ENCODE measurements around the gene FAM168A.

Gene FAM168A

DNA sequence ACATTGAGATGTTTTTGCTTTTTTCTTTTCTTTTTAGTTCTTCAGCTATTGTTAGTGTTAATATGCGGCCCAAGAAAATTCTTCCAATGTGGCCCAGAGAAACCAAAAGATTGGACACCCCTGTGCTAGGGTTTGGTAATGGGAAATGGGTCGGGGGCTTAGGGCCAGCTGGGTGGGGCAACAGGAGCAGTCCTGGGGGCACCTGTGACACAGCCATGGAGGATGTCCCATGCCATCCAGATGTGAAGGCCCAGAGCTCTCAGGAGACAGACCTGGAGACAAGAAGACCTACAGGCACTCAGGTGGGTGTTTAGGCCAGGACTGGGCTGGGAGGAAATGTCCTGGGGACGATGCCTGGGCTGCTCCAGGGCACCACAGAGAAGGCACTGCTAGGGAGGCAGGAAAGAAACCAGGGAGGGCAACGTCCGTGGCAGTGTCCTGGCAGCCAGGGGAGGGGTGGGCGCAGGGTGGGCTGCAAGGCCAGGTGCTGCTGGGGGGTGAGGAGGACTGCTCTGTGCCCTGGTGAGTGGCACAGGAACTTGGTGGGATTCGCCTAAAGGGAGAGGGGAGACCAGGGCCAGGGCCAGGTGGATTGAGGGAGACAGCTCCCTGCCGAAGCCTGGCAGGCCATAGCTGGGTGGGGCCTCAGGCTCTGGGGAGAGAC is 200.3 kb downstream of the FAM168A start:
- DNase-seq = no peak

DNA sequence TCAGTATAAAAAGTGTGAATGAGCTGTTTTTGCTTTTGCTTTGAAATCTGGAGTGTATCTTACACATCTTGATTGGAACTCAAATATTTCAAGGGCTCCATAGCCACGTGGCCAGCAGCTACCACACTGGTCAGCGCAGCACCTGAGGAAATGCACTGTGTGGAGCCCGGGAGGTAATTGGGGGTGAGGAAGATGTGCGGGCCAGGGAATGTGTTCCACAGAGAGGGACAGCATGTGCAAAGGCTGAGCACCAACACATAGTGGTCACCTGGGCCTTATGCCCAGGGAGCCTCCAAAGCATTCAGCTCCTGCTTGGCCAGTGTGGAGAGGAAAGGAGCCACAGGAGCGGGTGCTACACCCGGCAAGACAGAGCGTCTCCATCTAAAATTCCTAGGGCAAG is 200.9 kb downstream of the FAM168A start:
- DNase-seq = no peak

DNA sequence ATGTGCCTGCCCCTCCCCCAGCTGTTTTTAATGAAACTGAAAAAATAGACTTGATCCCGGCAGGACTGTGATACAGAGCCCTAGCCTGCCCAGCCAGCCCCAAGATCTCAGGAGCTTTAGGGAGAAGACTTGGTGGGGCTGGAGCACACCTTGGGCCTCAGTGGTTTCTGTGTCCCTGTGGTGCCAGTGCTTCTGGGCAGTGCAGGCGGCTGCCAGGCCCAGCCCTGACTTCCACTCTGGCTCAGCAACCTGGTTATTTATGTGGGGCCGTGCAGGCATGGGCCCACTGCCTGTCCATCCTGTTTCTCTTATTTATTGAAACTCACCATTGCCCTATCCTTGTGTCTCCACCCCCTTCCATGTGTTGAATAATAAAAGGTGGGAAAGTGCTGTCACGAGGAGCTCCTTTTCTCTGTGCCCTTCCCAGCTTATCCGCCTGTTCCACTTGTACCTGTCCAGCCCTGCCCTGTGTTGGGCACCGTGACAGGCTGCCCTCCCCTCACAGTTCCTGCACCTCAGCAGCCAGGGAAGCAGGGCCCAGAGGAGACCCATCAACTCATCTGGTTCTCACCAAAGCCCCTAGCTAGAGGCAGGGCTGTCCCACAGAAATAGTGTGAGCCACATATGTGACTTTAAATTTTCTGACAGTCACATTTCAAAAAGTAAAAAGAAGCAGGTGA is 201.5 kb downstream of the FAM168A start:
- no peak for DNase-seq

DNA sequence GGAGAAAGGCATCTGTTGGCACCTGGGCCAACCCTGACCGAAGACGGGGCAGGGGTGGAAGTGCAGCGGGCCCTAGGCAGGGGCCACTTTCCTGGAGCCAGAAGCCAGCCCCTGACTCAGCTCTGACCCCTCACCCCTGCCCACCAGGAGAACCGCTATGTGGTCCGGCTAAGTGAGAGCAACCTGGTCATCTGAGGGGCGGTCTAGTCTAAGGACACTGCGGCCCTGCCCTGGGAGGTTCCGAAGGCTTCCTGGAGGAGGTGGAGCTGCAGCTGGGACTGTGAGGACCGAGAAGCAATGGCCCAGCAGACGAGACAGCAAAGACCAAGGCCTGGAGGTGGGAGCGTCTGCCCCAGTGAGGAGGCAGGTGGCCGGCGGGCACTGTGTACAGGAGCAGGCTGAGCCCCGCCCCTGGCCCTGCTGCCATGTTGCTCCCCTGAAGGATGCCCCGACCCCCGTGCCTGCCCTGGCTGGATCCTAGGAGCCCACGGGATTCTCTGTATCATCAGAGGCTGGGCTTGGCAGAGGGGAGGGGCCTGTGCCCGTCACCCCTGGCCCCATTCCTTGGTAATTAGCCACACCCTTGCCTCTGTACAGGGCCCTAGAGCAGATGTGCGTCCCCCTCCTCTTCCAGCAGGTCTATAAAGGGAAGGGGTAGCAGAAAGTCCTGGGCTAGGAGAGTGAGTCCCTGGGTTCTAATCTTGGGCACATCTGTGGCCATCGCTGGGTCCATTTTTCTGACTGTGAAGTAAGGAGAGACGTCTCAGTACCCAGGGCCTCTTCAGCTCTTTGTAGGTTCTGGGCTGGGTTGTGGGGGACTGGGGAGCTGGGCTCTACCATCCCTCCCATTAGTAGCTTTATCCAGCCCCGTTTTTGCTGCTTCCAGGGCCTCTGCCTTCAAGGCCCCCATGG is 202.4 kb downstream of the FAM168A start:
- no peak for DNase-seq

DNA sequence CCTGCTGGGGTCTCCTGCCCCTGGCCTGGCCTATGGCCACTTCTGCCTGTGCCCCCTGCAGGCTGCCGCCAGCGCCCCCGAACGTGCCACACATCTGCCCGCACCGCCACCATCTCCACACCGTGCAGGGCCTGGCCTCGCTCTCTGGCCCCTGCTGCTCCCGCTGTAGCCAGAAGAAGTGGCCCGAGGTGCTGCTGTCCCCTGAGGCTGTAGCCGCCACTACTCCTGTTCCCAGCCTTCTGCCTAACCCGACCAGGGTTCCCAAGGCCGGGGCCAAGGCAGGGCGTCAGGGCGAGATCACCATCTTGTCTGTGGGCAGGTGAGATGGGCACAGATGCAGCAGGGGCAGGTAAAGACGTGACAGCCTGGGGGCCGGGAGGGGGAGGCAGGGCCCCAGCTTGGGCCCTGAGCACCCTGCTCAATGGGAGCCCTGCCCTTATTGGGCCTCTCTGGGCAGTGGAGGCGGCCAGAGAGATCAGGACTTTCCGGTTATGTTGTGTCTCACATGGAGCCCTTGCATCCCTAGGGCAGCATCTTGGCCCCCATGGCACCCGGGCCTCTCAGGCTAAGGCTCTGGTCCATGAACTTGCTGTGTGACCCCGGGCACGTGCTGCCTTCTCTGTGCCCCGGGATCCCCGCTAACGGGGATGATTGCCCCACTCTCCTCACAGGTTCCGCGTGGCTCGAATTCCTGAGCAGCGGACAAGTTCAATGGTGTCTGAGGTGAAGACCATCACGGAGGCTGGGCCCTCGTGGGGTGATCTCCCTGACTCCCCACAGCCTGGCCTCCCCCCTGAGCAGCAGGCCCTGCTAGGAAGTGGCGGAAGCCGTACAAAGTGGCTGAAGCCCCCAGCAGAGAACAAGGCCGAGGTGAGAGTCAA is 203.3 kb downstream of the FAM168A start:
- no peak for DNase-seq

DNA sequence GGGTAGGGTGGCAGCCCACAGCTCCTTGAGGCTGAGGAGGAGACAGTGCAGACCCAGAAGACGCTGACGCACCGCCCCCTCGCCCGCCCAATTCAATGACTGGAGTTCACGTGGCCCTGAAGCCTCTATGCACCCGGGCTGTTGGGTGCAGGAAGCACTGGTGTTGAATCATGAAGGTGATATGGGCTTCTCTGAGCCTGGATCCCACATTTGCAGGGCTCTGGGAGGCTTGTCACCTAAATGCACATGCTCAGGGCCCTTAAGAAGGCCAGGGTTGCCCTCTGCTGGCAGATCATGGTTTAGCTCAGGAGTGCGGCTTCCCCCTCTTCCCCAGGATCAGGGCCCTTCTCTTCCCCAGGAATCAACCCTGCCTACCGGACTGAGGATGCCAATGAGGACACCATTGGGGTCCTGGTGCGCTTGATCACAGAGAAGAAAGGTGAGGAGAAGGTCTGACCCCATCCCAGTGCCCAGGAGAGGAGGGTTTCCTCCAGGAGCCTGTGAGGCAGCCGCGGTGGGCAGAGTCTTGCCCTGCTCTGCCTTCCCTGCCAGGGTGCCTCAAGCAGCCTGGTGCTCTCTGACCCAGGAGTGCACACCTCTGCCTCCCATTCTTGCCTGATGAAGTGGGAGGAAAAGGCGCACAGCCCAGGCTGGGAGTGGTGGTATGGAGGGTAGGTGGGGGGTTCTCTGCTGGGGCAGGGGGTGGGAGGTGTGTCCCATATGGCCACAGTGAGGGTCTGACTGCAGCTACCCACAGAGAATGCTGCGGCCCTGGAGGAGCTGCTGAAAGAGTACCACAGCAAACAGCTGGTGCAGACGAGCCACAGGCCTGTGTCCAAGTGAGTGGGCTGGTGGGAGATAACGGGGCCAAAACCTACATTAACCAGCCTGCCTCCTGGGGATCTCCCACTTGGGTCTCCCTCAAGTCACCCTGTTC is 204.2 kb downstream of the FAM168A start:
- peak; percentile 60 to 61 for DNase-seq

DNA sequence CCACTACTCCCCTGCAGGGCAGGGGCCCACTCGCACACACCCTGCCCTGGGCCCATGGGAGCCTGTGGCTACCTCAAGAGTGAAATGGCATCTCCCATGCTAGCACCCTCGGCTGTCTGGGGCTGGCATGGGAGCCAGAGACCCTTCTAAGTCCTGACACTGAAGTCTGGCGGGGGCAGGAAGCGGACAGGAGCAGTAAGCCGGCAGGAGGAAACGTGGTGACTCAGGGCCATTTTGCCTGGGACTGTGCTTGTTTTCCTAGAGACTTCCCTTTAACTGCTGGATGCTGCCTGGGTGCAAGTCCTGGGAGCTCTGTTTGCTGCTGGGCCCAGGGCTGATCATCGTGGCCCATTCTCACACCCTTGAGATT is 204.9 kb downstream of the FAM168A start:
- no peak for DNase-seq

DNA sequence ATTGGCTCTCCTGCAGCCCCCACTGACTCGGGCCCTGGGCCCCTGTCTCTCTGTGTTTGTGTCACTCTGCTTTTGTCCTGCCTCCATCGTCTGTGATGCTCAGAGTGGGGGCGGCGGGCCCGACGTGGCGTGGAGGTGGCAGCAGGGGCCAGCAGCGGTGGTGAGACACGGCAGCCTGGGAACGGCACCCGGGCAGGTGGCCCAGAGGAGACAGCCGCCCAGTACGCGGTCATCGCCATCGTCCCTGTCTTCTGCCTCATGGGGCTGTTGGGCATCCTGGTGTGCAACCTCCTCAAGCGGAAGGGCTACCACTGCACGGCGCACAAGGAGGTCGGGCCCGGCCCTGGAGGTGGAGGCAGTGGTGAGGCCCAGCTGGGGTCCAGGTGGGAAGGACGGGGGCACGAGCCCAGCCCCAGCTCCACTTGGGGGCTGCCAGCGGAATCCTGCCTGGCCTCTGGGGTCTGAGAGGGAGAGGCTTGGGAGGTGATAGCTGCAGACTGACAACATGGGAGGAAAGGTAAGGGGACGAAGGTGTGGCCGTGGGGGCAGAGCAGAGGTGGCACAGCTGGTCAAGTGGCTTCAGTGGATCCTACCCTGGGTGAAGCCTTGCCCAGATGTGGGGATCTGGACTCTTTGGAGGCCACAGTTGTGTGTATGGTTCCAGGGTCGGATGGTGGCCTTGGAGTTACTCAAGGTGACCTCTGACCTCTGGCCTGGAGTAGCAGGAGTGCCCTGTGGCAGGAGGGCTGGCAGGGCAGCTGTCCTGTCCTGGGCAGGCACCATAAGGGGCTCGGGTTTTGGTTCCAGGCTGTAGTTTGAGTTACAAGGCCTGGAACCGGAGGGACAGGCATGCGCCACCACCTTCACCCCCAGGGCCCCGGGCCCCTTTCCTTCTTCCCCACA is 205.6 kb downstream of the FAM168A start:
- no peak for DNase-seq

DNA sequence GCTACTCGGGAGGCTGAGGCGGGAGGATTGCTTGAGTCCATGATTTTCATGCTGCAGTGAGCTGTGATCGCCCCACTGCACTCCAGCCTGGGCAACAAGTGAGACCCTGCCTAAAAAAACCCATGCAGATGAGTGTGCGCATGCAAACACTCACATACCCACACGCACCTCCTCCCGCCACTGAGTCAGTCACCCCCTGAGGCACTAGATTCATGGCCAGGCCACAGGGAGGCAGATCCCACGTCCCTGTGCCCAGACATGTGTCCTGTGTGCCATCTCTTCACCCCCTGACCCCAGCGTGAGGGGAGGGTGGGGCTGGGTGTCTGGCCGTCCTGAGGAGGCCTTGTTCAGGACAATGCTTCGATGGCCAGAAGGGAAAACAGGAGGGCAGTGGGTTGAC is 206.2 kb downstream of the FAM168A start:
- no peak for DNase-seq

DNA sequence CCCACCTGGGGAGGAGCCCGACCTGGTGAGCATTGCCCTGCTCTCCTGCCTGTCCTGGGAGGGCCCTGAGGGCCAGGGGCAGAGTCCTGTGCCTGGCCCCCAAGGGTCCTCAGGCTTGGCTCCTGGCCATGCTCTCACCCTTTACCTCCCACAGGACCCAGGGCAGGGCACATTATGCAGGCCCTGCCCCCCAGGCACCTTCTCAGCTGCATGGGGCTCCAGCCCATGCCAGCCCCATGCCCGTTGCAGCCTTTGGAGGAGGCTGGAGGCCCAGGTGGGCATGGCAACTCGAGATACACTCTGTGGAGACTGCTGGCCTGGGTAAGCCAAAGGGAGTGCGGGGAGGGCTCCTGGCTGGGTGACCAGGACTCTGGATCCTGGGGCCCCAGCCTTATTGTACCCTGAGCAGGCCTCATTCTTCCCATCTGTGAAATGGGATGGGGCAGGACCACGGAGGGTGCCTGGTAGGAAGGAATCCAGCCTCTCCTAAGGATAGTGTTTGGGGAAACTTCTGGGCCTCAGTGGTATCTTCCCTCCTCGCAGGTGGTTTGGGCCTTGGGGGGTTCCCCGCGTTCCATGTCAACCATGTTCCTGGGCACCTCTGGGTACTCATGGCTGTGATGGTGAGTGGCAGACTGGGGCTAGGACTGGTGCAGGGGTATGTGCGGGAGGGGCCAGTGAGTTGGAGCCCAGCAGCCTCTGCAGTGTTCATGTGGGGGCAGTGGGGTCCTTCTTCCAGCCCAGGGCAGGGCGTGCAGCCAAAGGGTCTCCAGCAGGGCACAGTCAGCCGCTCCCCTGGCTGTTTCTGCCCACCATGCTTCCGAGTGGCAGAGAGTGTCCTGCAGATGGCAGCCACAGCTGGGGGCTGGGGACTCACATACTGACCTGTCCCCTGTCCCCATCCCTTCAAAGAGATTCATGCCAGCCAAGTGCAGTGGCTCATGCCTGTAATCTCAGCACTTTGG is 207.0 kb downstream of the FAM168A start:
- no peak for DNase-seq

DNA sequence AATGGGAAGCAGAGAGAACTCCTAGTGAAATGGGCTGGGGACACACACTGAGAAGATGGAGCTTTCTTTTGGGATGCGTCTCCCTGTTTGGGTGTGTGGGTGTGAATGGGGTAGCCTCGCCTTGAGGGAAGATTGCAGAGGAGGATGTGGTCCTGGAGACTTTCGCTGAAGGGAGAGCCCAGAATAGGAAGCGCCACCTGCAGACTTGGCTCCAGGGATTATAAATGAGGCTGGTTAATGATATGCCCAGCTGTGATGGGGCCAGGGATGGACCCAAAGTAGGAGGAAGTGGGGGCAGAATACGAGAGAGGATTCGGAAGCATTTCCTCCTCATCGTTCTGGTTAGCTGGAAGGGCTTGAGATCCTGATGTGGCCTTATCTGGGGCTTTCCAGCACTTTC is 208.0 kb downstream of the FAM168A start:
- DNase-seq = no peak

DNA sequence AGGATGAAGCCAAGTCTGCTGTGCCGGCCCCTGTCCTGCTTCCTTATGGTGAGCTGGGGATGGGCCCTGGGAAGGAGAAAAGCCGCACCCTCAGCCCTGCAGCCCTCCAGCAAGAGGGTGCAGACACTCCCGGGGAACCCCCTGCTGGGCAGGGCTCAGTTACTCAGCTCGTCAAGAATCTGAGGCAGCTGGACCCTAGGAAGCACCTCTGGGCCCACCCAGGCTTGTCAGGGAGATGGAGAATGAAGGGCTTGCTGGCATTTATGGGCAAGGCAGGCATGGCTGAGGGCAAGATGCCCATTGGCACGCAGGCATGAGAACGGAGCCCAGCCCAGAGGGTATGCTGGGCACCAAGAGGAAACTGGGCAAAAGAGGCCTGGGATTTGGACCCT is 208.8 kb downstream of the FAM168A start:
- no peak for DNase-seq

DNA sequence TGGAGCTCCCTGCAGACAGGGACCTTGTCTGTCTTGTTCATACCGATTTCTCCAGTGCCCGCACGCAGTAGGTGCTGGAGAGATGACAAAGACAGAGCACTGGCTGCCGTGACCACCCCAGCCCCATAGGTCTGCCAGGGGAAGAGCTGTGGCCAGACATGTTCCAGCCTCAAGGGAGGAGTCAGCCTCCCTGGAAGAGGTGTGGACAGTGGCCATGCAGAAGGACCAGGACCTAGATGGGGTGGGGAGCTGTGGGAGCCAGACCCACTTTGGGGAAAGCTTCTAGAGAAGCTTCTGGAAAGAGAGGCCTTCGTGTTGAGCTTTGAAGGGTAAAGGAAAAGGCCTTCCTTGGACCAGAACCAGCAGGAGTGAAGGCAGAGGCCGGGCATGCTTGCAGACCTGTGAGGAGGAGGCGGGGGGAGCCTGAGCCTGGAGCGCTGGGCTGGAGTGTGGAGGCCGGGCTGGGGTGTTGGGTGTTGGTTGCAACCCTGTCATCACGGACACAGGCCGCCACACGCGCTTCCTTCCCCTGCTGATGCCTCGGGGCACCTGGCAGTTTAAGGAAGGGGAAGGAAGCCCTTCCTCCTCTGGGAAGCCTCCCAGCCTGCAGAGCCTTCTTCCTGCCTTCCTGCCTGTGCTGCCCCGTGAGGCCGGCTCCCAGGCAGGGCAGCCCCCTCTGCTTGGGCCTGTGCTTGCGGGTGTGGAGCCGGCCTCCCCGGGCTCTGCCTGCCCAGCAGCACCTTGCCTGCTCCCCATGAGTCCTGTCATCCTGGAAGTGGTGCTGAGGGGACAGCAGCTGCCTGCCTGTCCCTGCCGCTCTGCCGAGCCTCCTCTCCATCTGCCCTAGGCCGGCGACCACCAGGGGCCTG is 209.4 kb downstream of the FAM168A start:
- DNase-seq = no peak

DNA sequence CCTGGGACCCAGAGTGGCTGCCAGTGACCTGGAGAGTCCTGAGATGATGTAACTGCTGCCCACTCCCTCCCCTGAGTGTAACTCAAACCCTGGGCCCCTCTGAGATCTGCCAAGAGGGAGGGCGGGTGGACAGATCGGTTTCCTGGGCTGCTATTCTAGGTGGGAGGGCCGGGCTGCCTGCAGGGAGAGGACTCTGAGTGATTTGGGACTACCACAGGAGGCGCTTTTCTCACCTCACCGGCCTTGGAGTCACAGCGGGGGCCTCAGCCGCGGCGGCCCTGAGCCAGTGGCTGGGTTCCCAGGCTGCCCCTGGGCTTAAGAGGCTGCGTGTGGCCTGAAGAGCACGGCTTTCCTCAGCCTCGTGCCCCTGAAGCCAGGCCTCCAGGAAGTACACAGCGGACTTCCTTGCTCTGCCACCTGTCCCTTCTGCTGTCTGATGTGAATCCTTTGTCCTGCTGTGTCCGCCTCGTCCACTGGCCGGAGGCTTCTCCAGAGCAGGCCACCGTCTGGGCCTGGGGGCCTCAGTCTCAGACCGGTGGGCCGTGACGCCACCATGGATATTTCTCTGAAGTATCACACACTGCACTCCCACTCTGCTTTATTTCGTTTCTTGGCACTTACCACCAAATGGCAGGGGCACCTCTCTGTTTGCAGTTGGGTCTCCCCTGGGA is 210.2 kb downstream of the FAM168A start:
- no peak for DNase-seq

DNA sequence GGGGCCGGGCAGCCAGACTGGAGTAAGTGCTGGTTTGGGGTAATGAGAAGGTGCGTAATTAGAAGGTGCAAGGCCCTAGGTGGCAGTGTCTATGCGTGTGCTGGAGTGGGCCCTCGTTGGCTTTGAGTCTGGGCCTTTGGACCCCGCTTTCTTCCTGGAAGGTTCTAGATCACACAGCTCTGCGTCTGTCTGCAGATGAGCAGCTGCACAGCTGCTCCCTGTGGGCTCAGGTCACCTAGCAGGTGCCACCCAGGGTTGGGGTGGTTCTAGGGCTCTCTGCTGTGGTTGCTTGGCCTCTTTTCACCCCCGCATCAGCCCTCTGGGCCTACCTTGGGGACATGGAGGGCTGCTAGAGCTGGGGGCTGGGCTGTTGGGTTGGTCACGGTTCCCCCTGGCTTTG is 211.4 kb downstream of the FAM168A start:
- DNase-seq = no peak

DNA sequence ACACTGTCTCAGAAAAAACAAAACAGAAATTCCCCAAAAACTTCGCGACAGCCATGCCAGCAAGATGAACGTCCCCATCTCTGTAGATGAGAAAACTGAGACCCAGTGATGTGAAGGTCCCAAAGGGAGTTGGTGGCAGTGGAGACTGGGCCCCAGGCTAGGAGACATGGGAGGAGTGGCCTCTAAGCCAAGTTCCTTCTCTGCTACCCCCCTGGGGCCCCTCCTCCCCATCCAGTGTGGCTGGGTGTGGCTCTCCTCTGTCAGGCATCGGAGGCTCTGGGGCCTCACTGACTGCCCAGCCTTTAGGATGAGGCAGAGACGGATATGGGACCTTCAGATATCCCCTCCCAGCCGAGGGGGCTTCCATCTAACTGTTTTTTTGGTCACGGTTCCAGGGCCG is 211.9 kb downstream of the FAM168A start:
- DNase-seq = no peak

DNA sequence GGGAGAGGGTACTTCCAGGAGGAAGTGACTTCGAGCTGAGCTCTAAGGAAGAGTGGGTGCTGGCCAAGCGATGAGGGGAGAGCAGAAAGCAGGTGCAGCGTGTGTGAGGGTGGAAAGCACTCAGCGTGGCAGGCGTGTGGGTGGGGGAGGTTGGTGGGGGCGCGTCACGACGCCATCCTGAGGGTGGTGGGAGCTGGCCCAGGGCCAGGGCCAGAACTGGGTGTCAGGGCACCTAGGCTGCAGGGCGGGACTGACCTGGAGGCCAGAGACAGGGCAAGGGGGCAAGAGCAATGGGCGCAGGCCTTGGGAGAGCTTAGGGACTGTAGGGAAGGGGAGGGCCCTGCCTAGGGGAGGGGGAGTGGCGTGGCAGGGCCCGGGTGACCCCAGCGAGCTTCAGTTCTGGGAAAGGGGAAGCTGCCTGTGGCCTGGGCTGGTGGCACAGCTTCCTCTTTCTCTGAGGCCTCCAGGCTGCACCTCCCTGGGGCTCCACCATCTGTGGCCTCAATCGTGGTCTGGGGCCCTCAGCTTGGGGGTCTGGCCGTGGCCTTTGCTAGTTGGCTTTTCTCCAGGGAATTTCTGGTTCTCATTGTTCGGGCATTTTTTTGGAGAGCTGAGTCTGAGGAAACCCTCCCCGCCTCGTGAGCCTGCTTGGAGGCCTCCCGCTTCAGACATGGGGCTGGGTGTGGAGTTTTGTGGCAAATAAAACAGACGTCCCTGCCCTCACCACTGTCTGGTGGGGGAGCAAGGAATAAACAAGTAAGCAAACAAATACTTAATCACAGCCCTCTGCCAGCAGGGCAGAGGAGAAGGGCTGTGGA is 212.8 kb downstream of the FAM168A start:
- peak; percentile 15 to 37 for DNase-seq

Measured in activated CD4-positive, alpha-beta T cell treated with anti-CD3 and anti-CD28 coated beads, Interleukin-2, amount 50 U/mL, for 4 hours (primary cell).